Epithelial cell of esophagus (primary cell): ENCODE data around the gene DYNLRB2.

ENCODE experiments used
- DNase-seq: peaks from one replicate; pipeline ENCODE4 v3.0.0; 2010; ENCODE audit warnings: low read depth
- H3K4me3 ChIP-seq: 2 replicates; pipeline ENCODE4 v1.5.1; 2011; ENCODE audit warnings: mild to moderate bottlenecking, low read length, control low read depth
- TF ChIP-seq, protein P1 (sequence below): IDR thresholded peaks from 2 replicates; pipeline ENCODE4 v1.5.1; 2011; ENCODE audit warnings: low read depth, mild to moderate bottlenecking, low read length, control low read depth, inconsistent platforms; ENCODE audit not compliant: insufficient read depth; ENCODE audit errors: missing control alignments

The DYNLRB2 gene

GRCh38 chr16:80577485-80578280, 36.9 kb downstream of the DYNLRB2 start:
- DNase-seq: no peak
- H3K4me3 ChIP-seq: no peak overlapping the region
- TF ChIP-seq, protein P1, sequence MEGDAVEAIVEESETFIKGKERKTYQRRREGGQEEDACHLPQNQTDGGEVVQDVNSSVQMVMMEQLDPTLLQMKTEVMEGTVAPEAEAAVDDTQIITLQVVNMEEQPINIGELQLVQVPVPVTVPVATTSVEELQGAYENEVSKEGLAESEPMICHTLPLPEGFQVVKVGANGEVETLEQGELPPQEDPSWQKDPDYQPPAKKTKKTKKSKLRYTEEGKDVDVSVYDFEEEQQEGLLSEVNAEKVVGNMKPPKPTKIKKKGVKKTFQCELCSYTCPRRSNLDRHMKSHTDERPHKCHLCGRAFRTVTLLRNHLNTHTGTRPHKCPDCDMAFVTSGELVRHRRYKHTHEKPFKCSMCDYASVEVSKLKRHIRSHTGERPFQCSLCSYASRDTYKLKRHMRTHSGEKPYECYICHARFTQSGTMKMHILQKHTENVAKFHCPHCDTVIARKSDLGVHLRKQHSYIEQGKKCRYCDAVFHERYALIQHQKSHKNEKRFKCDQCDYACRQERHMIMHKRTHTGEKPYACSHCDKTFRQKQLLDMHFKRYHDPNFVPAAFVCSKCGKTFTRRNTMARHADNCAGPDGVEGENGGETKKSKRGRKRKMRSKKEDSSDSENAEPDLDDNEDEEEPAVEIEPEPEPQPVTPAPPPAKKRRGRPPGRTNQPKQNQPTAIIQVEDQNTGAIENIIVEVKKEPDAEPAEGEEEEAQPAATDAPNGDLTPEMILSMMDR: no peak

DNA sequence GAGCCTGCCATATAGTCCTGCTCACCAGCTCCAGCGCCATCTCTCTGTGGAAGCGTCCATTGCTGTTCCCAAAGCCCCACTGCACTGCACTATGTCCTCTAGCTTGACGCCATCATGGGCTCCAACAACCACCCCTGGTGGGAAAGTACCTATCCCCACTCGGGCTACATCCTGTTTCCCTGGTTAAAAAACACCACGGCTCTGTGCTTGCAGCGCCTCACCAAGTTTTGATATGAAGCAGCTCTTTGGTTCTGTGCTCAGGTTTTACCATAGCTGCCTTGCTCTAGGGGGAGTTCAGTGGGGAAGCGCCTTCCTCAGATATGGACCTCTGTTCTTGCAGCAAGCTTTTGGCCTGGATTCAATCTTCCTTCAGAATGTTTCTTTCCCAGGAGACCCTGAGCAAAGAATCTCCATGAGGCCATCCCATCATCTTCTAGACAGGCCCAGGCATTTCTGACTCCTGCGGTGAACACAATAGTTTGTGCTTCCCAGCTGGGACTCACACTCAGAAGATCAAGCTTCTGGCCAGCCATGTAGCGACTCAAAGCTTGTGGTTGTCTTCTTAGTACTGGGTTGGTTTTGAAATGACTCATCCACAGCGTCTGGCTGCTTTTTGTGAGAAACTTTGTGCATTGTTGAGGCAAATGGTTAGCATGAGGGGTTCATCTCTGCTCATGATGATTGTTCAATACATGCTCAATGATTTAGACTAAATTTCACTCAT, 39.5 kb downstream of the DYNLRB2 start:
- H3K4me3 ChIP-seq: no peak overlapping the region
- TF ChIP-seq, protein P1: no peak
- DNase-seq: no peak

DNA sequence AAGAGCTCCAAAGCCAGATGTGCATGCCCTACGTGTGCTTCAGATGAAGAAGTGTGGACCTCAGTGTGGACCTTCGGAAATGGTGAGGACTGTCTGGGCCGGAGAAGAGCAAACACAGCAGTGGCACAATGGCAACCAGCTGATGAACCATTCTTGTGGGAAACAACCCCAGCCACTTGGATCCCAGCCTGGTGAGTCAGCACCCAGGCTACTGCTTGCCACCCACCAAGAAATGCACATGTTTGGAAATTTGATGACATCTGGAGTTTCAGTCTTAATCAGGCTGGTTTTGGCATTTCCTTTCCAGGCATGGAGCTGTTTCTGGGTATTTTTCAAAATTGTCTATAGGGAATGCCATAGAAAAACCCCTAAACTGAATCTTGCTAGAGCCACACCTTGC, 42.7 kb downstream of the DYNLRB2 start:
- TF ChIP-seq, protein P1: no peak
- H3K4me3 ChIP-seq: no peak overlapping the region
- DNase-seq: peak; percentile 5

DNA sequence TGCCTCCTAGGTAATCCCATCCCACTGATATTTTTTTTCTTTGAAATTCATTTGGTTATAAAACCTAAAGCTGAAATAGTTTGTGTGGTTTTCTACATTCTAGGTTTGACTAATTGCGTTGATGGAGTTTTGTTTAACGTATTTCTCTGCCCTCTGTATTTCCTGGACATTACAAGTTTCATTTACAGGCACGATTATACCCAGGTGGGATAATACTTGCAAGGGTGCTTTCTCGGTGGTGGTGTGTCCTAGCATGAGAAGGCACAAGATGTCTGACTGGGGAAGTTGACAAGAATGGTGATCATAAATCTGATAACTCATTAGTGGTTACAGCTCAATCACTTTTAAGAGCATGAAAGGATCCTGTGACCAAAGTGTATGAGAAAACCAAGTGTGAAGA, 45.0 kb downstream of the DYNLRB2 start:
- no peak for DNase-seq
- TF ChIP-seq, protein P1: no peak
- no peak overlapping the region for H3K4me3 ChIP-seq

- TF ChIP-seq, protein P1: no peak
- no peak for DNase-seq
These were observed 45.7 kb downstream of the DYNLRB2 start for GRCh38 chr16:80586476-80586875.

GRCh38 chr16:80587071-80587470, 46.3 kb downstream of the DYNLRB2 start:
- DNase-seq: no peak
- H3K4me3 ChIP-seq: no peak overlapping the region

More at GRCh38 chr16:80586476-80586875, 45.7 kb downstream of the DYNLRB2 start:
- H3K4me3 ChIP-seq: no peak overlapping the region

More at GRCh38 chr16:80587071-80587470, 46.3 kb downstream of the DYNLRB2 start:
- TF ChIP-seq, protein P1: no peak
